ENCODE measurements around the gene ZBTB5. TPM values are rescaled to one million over a fixed set of nuclear protein-coding genes. Genes with fewer than 3 reads are reported as not detected.
"Not testable (repeated sequence)": the region's sequence is repeated elsewhere in the genome, so short reads cannot be mapped to it uniquely, and the experiment has no call there.

The ZBTB5 gene
- total and polyA plus RNA-seq, 4 donors = 2.4 to 9.4 (median 6.5) TPM

DNA sequence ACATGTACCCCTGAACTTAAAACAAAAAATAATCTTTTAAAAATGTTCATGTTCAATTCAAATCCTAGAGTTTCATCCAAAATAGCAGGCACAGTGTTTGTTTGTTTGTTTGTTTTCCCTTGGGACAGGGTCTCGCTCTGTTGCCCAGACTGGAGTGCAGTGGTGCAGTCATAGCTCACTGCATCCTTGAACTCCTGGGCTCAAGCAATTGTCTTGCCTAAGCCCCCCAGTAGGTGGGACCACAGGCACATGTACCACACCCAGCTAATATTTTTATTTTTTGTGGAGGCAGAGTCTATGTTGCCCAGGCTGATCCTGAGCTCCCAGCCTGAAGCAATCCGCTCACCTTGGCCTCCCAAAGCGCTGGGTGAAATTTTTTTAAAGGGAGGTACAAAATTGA is 15.5 kb upstream of the ZBTB5 start:
- H3K36me3 ChIP-seq (ENCODE audit: control insufficient read depth in 4 of 4, insufficient read depth in 3 of 4, low read depth in 1 of 4, low read length in 3 of 4) = no peaks in the 10 kb centered on the region
- H3K9ac ChIP-seq (ENCODE audit: low read depth in 1 of 2, low read length in 2 of 2) = no peak overlapping the region
- no peak overlapping the region for H3K27ac ChIP-seq (ENCODE audit: low read depth in 1 of 2, low read length in 2 of 2)
- peaks cover 0 to 6% (median 3%) of the 10 kb centered on the region in 4 donors for H3K4me1 ChIP-seq (ENCODE audit: control insufficient read depth in 4 of 4, insufficient read depth in 4 of 4, low read length in 3 of 4)
- WGBS = 95% methylated on average over 3 of the region's 3 CpGs
- no peak for TF ChIP-seq GABPA (IDR thresholded peaks at IDR 0.05 in 1 of 2, conservative IDR thresholded peaks at IDR 0.05 in 1 of 2)
- no peak for TF ChIP-seq JUND (IDR thresholded peaks at IDR 0.05)
- TF ChIP-seq SP1 (IDR thresholded peaks at IDR 0.05) = no peak
- TF ChIP-seq, protein P1, sequence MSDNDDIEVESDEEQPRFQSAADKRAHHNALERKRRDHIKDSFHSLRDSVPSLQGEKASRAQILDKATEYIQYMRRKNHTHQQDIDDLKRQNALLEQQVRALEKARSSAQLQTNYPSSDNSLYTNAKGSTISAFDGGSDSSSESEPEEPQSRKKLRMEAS (IDR thresholded peaks at IDR 0.05) = no peak
- TF ChIP-seq, protein P2, sequence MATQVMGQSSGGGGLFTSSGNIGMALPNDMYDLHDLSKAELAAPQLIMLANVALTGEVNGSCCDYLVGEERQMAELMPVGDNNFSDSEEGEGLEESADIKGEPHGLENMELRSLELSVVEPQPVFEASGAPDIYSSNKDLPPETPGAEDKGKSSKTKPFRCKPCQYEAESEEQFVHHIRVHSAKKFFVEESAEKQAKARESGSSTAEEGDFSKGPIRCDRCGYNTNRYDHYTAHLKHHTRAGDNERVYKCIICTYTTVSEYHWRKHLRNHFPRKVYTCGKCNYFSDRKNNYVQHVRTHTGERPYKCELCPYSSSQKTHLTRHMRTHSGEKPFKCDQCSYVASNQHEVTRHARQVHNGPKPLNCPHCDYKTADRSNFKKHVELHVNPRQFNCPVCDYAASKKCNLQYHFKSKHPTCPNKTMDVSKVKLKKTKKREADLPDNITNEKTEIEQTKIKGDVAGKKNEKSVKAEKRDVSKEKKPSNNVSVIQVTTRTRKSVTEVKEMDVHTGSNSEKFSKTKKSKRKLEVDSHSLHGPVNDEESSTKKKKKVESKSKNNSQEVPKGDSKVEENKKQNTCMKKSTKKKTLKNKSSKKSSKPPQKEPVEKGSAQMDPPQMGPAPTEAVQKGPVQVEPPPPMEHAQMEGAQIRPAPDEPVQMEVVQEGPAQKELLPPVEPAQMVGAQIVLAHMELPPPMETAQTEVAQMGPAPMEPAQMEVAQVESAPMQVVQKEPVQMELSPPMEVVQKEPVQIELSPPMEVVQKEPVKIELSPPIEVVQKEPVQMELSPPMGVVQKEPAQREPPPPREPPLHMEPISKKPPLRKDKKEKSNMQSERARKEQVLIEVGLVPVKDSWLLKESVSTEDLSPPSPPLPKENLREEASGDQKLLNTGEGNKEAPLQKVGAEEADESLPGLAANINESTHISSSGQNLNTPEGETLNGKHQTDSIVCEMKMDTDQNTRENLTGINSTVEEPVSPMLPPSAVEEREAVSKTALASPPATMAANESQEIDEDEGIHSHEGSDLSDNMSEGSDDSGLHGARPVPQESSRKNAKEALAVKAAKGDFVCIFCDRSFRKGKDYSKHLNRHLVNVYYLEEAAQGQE (IDR thresholded peaks at IDR 0.05) = no peak
- TF ChIP-seq RAD21 (IDR thresholded peaks at IDR 0.05) = no peak
- TF ChIP-seq, protein P3, sequence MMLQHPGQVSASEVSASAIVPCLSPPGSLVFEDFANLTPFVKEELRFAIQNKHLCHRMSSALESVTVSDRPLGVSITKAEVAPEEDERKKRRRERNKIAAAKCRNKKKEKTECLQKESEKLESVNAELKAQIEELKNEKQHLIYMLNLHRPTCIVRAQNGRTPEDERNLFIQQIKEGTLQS (IDR thresholded peaks at IDR 0.05) = no peak
- TF ChIP-seq RXRA (IDR thresholded peaks at IDR 0.05) = no peak
- no peak for TF ChIP-seq HNF4G (IDR thresholded peaks at IDR 0.05)
- TF ChIP-seq, protein P4, sequence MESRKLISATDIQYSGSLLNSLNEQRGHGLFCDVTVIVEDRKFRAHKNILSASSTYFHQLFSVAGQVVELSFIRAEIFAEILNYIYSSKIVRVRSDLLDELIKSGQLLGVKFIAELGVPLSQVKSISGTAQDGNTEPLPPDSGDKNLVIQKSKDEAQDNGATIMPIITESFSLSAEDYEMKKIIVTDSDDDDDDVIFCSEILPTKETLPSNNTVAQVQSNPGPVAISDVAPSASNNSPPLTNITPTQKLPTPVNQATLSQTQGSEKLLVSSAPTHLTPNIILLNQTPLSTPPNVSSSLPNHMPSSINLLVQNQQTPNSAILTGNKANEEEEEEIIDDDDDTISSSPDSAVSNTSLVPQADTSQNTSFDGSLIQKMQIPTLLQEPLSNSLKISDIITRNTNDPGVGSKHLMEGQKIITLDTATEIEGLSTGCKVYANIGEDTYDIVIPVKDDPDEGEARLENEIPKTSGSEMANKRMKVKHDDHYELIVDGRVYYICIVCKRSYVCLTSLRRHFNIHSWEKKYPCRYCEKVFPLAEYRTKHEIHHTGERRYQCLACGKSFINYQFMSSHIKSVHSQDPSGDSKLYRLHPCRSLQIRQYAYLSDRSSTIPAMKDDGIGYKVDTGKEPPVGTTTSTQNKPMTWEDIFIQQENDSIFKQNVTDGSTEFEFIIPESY (IDR thresholded peaks at IDR 0.05) = no peak
- no peak for TF ChIP-seq HNF4A (conservative IDR thresholded peaks at IDR 0.05)
- TF ChIP-seq, protein P5, sequence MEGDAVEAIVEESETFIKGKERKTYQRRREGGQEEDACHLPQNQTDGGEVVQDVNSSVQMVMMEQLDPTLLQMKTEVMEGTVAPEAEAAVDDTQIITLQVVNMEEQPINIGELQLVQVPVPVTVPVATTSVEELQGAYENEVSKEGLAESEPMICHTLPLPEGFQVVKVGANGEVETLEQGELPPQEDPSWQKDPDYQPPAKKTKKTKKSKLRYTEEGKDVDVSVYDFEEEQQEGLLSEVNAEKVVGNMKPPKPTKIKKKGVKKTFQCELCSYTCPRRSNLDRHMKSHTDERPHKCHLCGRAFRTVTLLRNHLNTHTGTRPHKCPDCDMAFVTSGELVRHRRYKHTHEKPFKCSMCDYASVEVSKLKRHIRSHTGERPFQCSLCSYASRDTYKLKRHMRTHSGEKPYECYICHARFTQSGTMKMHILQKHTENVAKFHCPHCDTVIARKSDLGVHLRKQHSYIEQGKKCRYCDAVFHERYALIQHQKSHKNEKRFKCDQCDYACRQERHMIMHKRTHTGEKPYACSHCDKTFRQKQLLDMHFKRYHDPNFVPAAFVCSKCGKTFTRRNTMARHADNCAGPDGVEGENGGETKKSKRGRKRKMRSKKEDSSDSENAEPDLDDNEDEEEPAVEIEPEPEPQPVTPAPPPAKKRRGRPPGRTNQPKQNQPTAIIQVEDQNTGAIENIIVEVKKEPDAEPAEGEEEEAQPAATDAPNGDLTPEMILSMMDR (IDR thresholded peaks at IDR 0.05; ENCODE audit: low read depth, low read length, missing input control) = no peak
- TF ChIP-seq NR2F2 (IDR thresholded peaks at IDR 0.05) = no peak
- TF ChIP-seq YY1 (IDR thresholded peaks at IDR 0.05) = no peak
- no peak for TF ChIP-seq EGR1 (IDR thresholded peaks at IDR 0.05; ENCODE audit: low read depth in 2 of 2)
- TF ChIP-seq FOXA1 (IDR thresholded peaks at IDR 0.05) = no peak
- no peak for TF ChIP-seq FOXA2 (IDR thresholded peaks at IDR 0.05)
- TF ChIP-seq TAF1 (conservative IDR thresholded peaks at IDR 0.05) = no peak
- no peaks in the 10 kb centered on the region for H3K9me3 ChIP-seq (ENCODE audit: control insufficient read depth in 4 of 4, low read length in 3 of 4)
- no peak for DNase-seq (ENCODE audit: low spot score)
- H3K4me3 ChIP-seq (ENCODE audit: low read depth in 1 of 3, low read length in 3 of 3) = no peak overlapping the region
- H3K27me3 ChIP-seq (ENCODE audit: control insufficient read depth in 4 of 4, insufficient read depth in 4 of 4, low read length in 3 of 4) = no peaks in the 10 kb centered on the region

DNA sequence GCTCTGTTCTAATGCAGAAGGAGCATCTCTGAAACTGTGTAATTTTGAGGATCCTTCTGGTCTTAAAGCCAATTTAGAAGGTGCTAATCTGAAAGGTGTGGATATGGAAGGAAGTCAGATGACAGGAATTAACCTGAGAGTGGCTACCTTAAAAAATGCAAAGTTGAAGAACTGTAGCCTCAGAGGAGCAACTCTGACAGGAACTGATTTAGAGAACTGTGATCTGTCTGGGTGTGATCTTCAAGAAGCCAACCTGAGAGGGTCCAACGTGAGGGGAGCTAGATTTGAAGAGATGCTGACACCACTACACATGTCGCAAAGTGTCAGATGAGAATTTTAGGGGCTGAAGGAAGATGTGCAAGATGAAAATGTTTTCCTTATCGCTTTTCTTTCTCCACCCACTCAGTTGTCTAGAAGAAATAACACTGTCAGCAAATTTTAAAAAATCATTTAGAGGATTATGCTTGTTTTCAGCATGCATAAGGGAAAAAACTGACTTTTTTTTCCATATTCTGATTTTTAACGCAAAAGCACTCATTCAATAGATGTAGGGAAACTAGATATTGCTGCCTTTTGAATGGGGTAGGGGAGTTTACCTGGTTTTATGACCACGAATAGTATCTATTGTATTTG is 12.9 kb upstream of the ZBTB5 start:
- WGBS = 75% methylated on average over 5 of the region's 5 CpGs
- not testable (repeated sequence) for DNase-seq (ENCODE audit: low spot score)

More for the DNA sequence above, 12.9 kb upstream of the ZBTB5 start:
- not testable (repeated sequence) for H3K4me3 ChIP-seq (ENCODE audit: low read depth in 1 of 3, low read length in 3 of 3); H3K9ac ChIP-seq (ENCODE audit: low read depth in 1 of 2, low read length in 2 of 2); H3K27me3 ChIP-seq (ENCODE audit: control insufficient read depth in 4 of 4, insufficient read depth in 4 of 4, low read length in 3 of 4); H3K9me3 ChIP-seq (ENCODE audit: control insufficient read depth in 4 of 4, low read length in 3 of 4); H3K27ac ChIP-seq (ENCODE audit: low read depth in 1 of 2, low read length in 2 of 2); H3K36me3 ChIP-seq (ENCODE audit: control insufficient read depth in 4 of 4, insufficient read depth in 3 of 4, low read depth in 1 of 4, low read length in 3 of 4); H3K4me1 ChIP-seq (ENCODE audit: control insufficient read depth in 4 of 4, insufficient read depth in 4 of 4, low read length in 3 of 4)

Measured in liver (tissue), 9 donors.